Bronchial epithelial cell (primary cell): Measurements from ENCODE around the gene ACOX2. TPM values are rescaled to one million over a fixed set of nuclear protein-coding genes. Genes with fewer than 3 reads are reported as not detected.
A peak's percentile ranks its signal among the peaks of the same experiment; 100 is the strongest.

Source experiments
- DNase-seq: peaks from one replicate; pipeline ENCODE4 v3.0.0-alpha.2; 2010; ENCODE audit warnings: low read depth
- FAIRE-seq: peaks from 2 replicates; lab custom pipeline; 2011; peaks lifted over from hg19 to GRCh38; lab: Jason Lieb, UNC
- H3K27me3 ChIP-seq: 2 replicates; pipeline ENCODE4 v1.5.1; 2011; ENCODE audit warnings: low read length; ENCODE audit not compliant: control insufficient read depth, insufficient read depth
- H3K36me3 ChIP-seq: 2 replicates; pipeline ENCODE4 v1.5.1; 2011; ENCODE audit warnings: low read length; ENCODE audit not compliant: control insufficient read depth, insufficient read depth
- H3K4me3 ChIP-seq: 2 replicates; pipeline ENCODE4 v1.5.1; 2011; ENCODE audit warnings: mild to moderate bottlenecking, low read depth, low read length, control low read depth
- total RNA-seq: library from RNA; depleted of rRNA; stranded (reverse); fragments of >200 nt; gene quantifications from 2 replicates; pipeline ENCODE4 v1.2.1, GENCODE V29; 2014
- TF ChIP-seq, protein P1 (sequence below): IDR thresholded peaks from 2 replicates; pipeline ENCODE4 v1.5.1; 2011; ENCODE audit warnings: mild to moderate bottlenecking, moderate library complexity, low read length, control low read depth, inconsistent platforms; ENCODE audit not compliant: insufficient read depth, severe bottlenecking

The ACOX2 gene
- total RNA-seq, 1 donor from 2014 or later: 0.26 TPM

DNA sequence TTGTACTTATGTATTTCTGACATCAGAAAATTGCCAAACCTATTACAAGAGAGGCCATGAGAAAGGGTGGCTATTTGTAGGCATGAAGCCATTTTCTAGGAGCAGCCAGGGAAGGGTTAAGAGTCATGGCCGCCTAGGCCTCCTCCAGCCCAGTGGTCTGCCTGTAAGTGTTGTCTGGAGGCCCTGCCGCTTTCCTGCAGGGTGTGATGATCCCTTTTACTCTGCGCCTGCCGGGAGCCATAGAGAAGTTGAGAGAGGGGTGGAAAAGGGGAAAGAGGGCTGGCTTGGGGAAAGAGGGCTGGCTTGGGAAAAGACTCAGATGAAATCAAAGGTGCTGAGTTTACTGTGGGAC lies 74.2 kb downstream of the ACOX2 start:
- H3K36me3 ChIP-seq: no peaks in the 10 kb centered on the region
- no peak for FAIRE-seq

DNA sequence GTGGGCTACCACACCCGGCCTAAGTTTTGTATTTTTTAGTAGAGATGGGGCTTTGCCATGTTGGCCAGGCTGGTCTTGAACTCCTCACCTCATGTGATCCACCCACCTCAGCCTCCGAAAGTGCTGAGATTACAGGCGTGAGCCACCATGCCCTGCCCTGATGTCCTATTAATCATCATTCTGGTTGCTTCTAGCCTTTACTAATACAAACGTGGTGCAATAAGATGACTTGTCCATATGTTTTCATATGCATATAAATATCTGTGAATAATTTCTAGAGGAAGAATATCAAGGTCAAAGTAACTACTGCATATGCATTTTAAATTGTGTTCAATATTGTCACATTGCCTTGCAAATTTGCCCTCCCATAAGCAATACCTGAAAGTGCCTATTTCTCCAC lies 77.8 kb downstream of the ACOX2 start:
- TF ChIP-seq, protein P1, sequence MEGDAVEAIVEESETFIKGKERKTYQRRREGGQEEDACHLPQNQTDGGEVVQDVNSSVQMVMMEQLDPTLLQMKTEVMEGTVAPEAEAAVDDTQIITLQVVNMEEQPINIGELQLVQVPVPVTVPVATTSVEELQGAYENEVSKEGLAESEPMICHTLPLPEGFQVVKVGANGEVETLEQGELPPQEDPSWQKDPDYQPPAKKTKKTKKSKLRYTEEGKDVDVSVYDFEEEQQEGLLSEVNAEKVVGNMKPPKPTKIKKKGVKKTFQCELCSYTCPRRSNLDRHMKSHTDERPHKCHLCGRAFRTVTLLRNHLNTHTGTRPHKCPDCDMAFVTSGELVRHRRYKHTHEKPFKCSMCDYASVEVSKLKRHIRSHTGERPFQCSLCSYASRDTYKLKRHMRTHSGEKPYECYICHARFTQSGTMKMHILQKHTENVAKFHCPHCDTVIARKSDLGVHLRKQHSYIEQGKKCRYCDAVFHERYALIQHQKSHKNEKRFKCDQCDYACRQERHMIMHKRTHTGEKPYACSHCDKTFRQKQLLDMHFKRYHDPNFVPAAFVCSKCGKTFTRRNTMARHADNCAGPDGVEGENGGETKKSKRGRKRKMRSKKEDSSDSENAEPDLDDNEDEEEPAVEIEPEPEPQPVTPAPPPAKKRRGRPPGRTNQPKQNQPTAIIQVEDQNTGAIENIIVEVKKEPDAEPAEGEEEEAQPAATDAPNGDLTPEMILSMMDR: no peak
- no peaks in the 10 kb centered on the region for H3K27me3 ChIP-seq
- FAIRE-seq (no peak), DNase-seq (peak; percentile 61)
- no peak overlapping the region for H3K4me3 ChIP-seq
- no peaks in the 10 kb centered on the region for H3K36me3 ChIP-seq

More for the DNA sequence above, 74.2 kb downstream of the ACOX2 start:
- no peak overlapping the region for H3K4me3 ChIP-seq
- no peaks in the 10 kb centered on the region for H3K27me3 ChIP-seq
- no peak for DNase-seq
- TF ChIP-seq, protein P1: no peak

Other genes with a start within 250 kb of the ACOX2 start
- gene RPP14, start 230.9 kb downstream of the ACOX2 start, total RNA-seq: 18.1 and 20.3 TPM in 2 replicates
- 7.6 and 10.3 TPM in 2 replicates for gene HTD2, start 230.7 kb downstream of the ACOX2 start, total RNA-seq
- 12.4 and 22.0 TPM in 2 replicates for gene PXK, start 204.3 kb downstream of the ACOX2 start, total RNA-seq
- 32.4 and 37.5 TPM in 2 replicates for gene PDHB, start 103.4 kb downstream of the ACOX2 start, total RNA-seq
- 3.9 and 5.0 TPM in 2 replicates for gene KCTD6, start 45.1 kb downstream of the ACOX2 start, total RNA-seq
- gene FAM107A, start 40.2 kb upstream of the ACOX2 start, total RNA-seq: not detected in 2 replicates
- 5.3 and 32.9 TPM in 2 replicates for gene FAM3D, start 129.6 kb upstream of the ACOX2 start, total RNA-seq